Uterus (tissue), 2 donors: ENCODE measurements around the gene PDE6A.

ENCODE experiments used
- POLR2A ChIP-seq, 2 donors: fragments of 450-650 bp; IDR thresholded peaks; one replicate each; pipeline ENCODE4 v1.6.1; 2016; ENCODE audit warnings: antibody characterized with exemption in 2 of 2, mild to moderate bottlenecking in 1 of 2, moderate library complexity in 1 of 2
- TF ChIP-seq, protein P1 (sequence below), 4 experiments: fragments of 200-600 bp in 2 of 4; fragments of 450-650 bp in 2 of 4; sonication (generic) in 2 of 4; IDR thresholded peaks; one replicate each; pipeline ENCODE4 v1.5.1; 2016 to 2019; ENCODE audit warnings: antibody characterized with exemption in 4 of 4, mild to moderate bottlenecking in 2 of 4, moderate library complexity in 1 of 4

DNA sequence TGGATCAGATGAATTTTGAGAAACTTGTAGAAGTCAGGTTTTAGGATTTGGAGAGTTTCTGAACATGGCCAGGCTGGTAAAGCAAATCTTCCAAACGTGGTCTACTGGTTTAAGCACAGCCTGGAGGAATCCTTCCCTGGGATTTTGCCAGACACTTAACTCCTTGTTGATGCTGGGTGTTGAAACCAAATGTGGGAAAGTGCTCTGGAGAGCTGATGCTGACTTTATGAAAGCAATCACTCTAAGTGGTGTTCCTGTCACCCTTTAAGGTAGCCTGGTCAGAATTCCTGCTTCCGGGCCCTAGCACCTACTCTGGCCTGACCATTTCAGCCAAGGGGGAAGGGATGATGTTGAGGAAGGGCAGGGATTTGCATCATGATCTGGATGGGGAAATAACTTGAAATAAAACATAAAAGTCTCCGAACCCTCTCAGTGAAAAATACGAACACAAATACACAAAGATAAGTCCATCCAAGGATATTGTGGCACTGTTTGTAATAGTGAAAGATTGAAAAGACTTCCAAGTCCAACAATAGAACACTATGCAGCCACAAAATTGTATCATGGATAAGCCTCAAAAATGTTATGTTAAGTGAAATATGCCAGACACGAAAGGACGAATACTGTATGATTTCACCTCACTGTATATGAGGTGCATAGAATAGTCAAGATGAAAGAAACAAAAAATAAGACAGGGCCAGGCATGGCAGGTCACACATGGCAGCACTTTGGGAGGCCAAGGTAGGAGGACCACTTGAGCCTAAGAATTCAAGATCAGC is 57.7 kb downstream of the PDE6A start:
- TF ChIP-seq, protein P1, sequence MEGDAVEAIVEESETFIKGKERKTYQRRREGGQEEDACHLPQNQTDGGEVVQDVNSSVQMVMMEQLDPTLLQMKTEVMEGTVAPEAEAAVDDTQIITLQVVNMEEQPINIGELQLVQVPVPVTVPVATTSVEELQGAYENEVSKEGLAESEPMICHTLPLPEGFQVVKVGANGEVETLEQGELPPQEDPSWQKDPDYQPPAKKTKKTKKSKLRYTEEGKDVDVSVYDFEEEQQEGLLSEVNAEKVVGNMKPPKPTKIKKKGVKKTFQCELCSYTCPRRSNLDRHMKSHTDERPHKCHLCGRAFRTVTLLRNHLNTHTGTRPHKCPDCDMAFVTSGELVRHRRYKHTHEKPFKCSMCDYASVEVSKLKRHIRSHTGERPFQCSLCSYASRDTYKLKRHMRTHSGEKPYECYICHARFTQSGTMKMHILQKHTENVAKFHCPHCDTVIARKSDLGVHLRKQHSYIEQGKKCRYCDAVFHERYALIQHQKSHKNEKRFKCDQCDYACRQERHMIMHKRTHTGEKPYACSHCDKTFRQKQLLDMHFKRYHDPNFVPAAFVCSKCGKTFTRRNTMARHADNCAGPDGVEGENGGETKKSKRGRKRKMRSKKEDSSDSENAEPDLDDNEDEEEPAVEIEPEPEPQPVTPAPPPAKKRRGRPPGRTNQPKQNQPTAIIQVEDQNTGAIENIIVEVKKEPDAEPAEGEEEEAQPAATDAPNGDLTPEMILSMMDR (IDR thresholded peaks at IDR 0.05) = no peak
- TF ChIP-seq POLR2A (IDR thresholded peaks at IDR 0.05) = no peak
